H1 (cell line): ENCODE measurements around the gene RPL36AL. TPM values are rescaled to one million over a fixed set of nuclear protein-coding genes. Genes with fewer than 3 reads are reported as not detected.

Experiments used
- CTCF ChIA-PET: fragments of 300-600 bp; sonication (Branson Sonifier 250); formaldehyde crosslinking; loops from one replicate; lab custom pipeline; 2021; ENCODE audit not compliant: partially characterized antibody; lab: Charles Lee
- POLR2A ChIA-PET: fragments of 300-600 bp; sonication (Branson Sonifier 250); formaldehyde crosslinking; loops from one replicate; lab custom pipeline; 2021; ENCODE audit warnings: inconsistent platforms; ENCODE audit not compliant: partially characterized antibody; lab: Charles Lee
- DNase-seq, 2 experiments: peaks; one replicate each; pipeline versions ENCODE4 v3.0.0 to v3.0.0-alpha.2; 2010 to 2022; ENCODE audit warnings: low spot score in 2 of 2, low read depth in 1 of 2, mixed read lengths in 1 of 2
- FAIRE-seq: peaks from 2 replicates; lab custom pipeline; 2011; peaks lifted over from hg19 to GRCh38; lab: Jason Lieb, UNC
- H2AFZ ChIP-seq: 2 replicates; pipeline ENCODE4 v1.8.1; 2012; ENCODE audit warnings: low read length, inconsistent platforms
- H2AK5ac ChIP-seq: 2 replicates; pipeline ENCODE4 v1.6.1; 2013; ENCODE audit warnings: low read depth, low read length
- H2BK120ac ChIP-seq: replicated peaks from 2 replicates; pipeline ENCODE3; 2013; ENCODE audit warnings: low read depth, low read length, inconsistent platforms
- H2BK12ac ChIP-seq: 2 replicates; pipeline ENCODE4 v1.6.1; 2013; ENCODE audit warnings: low read depth, low read length
- H2BK15ac ChIP-seq: 2 replicates; pipeline ENCODE4 v1.6.1; 2013; ENCODE audit warnings: low read length
- H2BK20ac ChIP-seq: 2 replicates; pipeline ENCODE4 v1.6.1; 2013; ENCODE audit warnings: low read length
- H2BK5ac ChIP-seq: 2 replicates; pipeline ENCODE4 v1.6.1; 2013; ENCODE audit warnings: low read depth, low read length
- H3K14ac ChIP-seq: 2 replicates; pipeline ENCODE4 v1.6.1; 2013; ENCODE audit warnings: inconsistent platforms; ENCODE audit not compliant: insufficient read length
- H3K18ac ChIP-seq: 2 replicates; pipeline ENCODE4 v1.6.1; 2013; ENCODE audit warnings: low read length; ENCODE audit errors: extremely low read depth
- H3K23ac ChIP-seq: 2 replicates; pipeline ENCODE4 v1.6.1; 2013; ENCODE audit warnings: inconsistent platforms; ENCODE audit not compliant: insufficient read length
- H3K23me2 ChIP-seq: 2 replicates; pipeline ENCODE4 v1.6.1; 2013; ENCODE audit warnings: low read depth, low read length
- H3K27ac ChIP-seq: 2 replicates; pipeline ENCODE4 v1.6.1; 2011; ENCODE audit warnings: low read depth, low read length, inconsistent platforms
- H3K27me3 ChIP-seq, 4 experiments: replicated peaks in 1 of 4; 1 replicate in 1 of 4; 2 replicates in 3 of 4; pipeline versions ENCODE4 v1.6.1 to v1.8.1; 2011 to 2013; ENCODE audit warnings: low read length in 3 of 4, mild to moderate bottlenecking in 3 of 4, inconsistent platforms in 2 of 4, mixed read lengths in 2 of 4, moderate library complexity in 1 of 4; ENCODE audit not compliant: control insufficient read depth in 3 of 4, insufficient read depth in 3 of 4; ENCODE audit errors: extremely low read depth in 1 of 4
- H3K36me3 ChIP-seq, 4 experiments: 2 replicates each; pipeline versions ENCODE4 v1.6.1 to v1.8.1; 2011 to 2013; ENCODE audit warnings: mild to moderate bottlenecking in 4 of 4, low read length in 3 of 4, moderate library complexity in 2 of 4, control low read depth in 1 of 4, inconsistent platforms in 1 of 4; ENCODE audit not compliant: insufficient read depth in 4 of 4, control insufficient read depth in 2 of 4
- H3K4ac ChIP-seq: replicated peaks from 2 replicates; pipeline ENCODE3; 2013; ENCODE audit warnings: low read length, low read depth, mixed read lengths, inconsistent platforms; ENCODE audit not compliant: insufficient read length
- H3K4me1 ChIP-seq, 4 experiments: replicated peaks in 1 of 4; 1 replicate in 1 of 4; 2 replicates in 3 of 4; pipeline versions ENCODE4 v1.6.1 to v1.8.1; 2011 to 2013; ENCODE audit warnings: low read length in 3 of 4, inconsistent platforms in 2 of 4, mixed read lengths in 1 of 4; ENCODE audit not compliant: insufficient read depth in 4 of 4, control insufficient read depth in 3 of 4
- H3K4me2 ChIP-seq, 2 experiments: 2 replicates each; pipeline versions ENCODE4 v1.6.1 to v1.8.1; 2011 to 2013; ENCODE audit warnings: low read depth in 2 of 2, low read length in 2 of 2, control low read depth in 1 of 2, inconsistent platforms in 1 of 2, mild to moderate bottlenecking in 1 of 2; ENCODE audit not compliant: insufficient read depth in 1 of 2
- H3K4me3 ChIP-seq, 4 experiments: fragments of 200-600, 300-600 bp in 1 of 4; sonication (generic), shearing (Covaris generic), sonication (Bioruptor Twin) in 1 of 4; 2 replicates each; pipeline versions ENCODE4 v1.5.1 to v1.8.1; 2011 to 2016; ENCODE audit warnings: low read length in 4 of 4, low read depth in 3 of 4, control low read depth in 2 of 4, inconsistent platforms in 2 of 4, mild to moderate bottlenecking in 2 of 4, mixed read lengths in 1 of 4, moderate library complexity in 1 of 4; ENCODE audit not compliant: insufficient read depth in 2 of 4; ENCODE audit errors: extremely low read depth in 1 of 4
- H3K56ac ChIP-seq: replicated peaks from 2 replicates; pipeline ENCODE3; 2013; ENCODE audit warnings: low read depth, mild to moderate bottlenecking, mixed read lengths, low read length, inconsistent platforms; ENCODE audit not compliant: insufficient read length
- H3K79me1 ChIP-seq: 2 replicates; pipeline ENCODE4 v1.6.1; 2013; ENCODE audit warnings: low read depth, low read length, control low read depth
- H3K79me2 ChIP-seq, 2 experiments: 2 replicates each; pipeline versions ENCODE4 v1.6.1 to v1.8.1; 2012 to 2013; ENCODE audit warnings: low read length in 2 of 2, mild to moderate bottlenecking in 2 of 2, inconsistent platforms in 1 of 2; ENCODE audit not compliant: insufficient read depth in 2 of 2, control insufficient read depth in 1 of 2
- H3K9ac ChIP-seq, 4 experiments: replicated peaks in 1 of 4; 1 replicate in 1 of 4; 2 replicates in 3 of 4; pipeline versions ENCODE4 v1.6.1 to v1.8.1; 2011 to 2013; ENCODE audit warnings: low read depth in 3 of 4, low read length in 3 of 4, control low read depth in 2 of 4, mild to moderate bottlenecking in 2 of 4, moderate library complexity in 2 of 4, inconsistent platforms in 1 of 4; ENCODE audit errors: extremely low read depth in 1 of 4
- H3K9me3 ChIP-seq, 2 experiments: 2 replicates each; pipeline versions ENCODE4 v1.6.1 to v1.8.1; 2012 to 2013; ENCODE audit warnings: mild to moderate bottlenecking in 2 of 2, moderate library complexity in 2 of 2, control low read depth in 1 of 2, inconsistent platforms in 1 of 2, low read depth in 1 of 2, low read length in 1 of 2, mixed read lengths in 1 of 2; ENCODE audit not compliant: insufficient read depth in 2 of 2
- H4K20me1 ChIP-seq, 2 experiments: replicated peaks in 1 of 2; 2 replicates each; pipeline versions ENCODE3 to v1.8.1; 2011 to 2013; ENCODE audit warnings: inconsistent platforms in 2 of 2, low read length in 2 of 2, mild to moderate bottlenecking in 1 of 2; ENCODE audit not compliant: insufficient read depth in 2 of 2, control insufficient read depth in 1 of 2
- H4K5ac ChIP-seq: 2 replicates; pipeline ENCODE4 v1.6.1; 2013; ENCODE audit warnings: low read length, low read depth, mixed read lengths, inconsistent platforms; ENCODE audit not compliant: insufficient read length
- H4K8ac ChIP-seq: 2 replicates; pipeline ENCODE4 v1.8.0; 2013; ENCODE audit warnings: mild to moderate bottlenecking, moderate library complexity, low read length, inconsistent platforms; ENCODE audit not compliant: insufficient read depth; ENCODE audit errors: extremely low read depth
- H4K91ac ChIP-seq: replicated peaks from 2 replicates; pipeline ENCODE3; 2013; ENCODE audit warnings: low read length, mixed read lengths, inconsistent platforms; ENCODE audit not compliant: insufficient read length
- JUND ChIP-seq: IDR thresholded peaks from 2 replicates; pipeline ENCODE4 v1.6.1; 2011; ENCODE audit warnings: mild to moderate bottlenecking, improper control_type of control experiment, low read length
- WGBS, 2 experiments: shearing (Covaris generic) in 1 of 2; methylation state at CpG; one replicate each; pipeline versions ENCODE4 v1.1.6 to v1.1.7; 2013 to 2015; ENCODE audit warnings: low lambda C conversion rate in 2 of 2, mixed read lengths in 2 of 2, inconsistent platforms in 1 of 2, low coverage in 1 of 2, missing lambda C conversion rate in 1 of 2; ENCODE audit not compliant: insufficient replicate concordance in 2 of 2, insufficient coverage in 1 of 2, insufficient read length in 1 of 2; ENCODE audit errors: extremely low coverage in 1 of 2, missing lambda C conversion rate in 1 of 2; 5-methylcytosine and 5-hydroxymethylcytosine counted together
- polyA plus RNA-seq, 7 experiments: library from polyadenylated mRNA; depleted of rRNA in 3 of 7; stranded (reverse) in 5 of 7; unstranded in 2 of 7; fragments of >200 nt in 5 of 7; fragments of 200-250 nt in 2 of 7; gene quantifications; 1 replicate in 5 of 7; 2 replicates in 1 of 7; 4 replicates in 1 of 7; pipeline versions ENCODE4 v1.2.1 to v1.2.3, GENCODE V29; 2011 to 2013; ENCODE audit warnings: missing spikeins in 2 of 7, mixed read lengths in 2 of 7
- total RNA-seq: library from RNA; stranded (reverse); fragmentation: NEBNext Ultra II Directional; extraction: Animal tissue kit (Norgen Biotek cat#: 25700); gene quantifications from 2 replicates; pipeline ENCODE4 v1.2.1, GENCODE V29; 2021

Gene RPL36AL
- total and polyA plus RNA-seq, 2 of the 8 experiments (the other 6 are each of a cell fraction or from before 2014, with no cell fraction given) = 138 to 230 TPM

- Histone ChIP-seq H3K56ac (no peak overlapping the region), H3K9me3 (no peaks in the 10 kb centered on the region), H3K4ac (no peak overlapping the region), H3K27me3 (no peaks in the 10 kb centered on the region), H3K18ac (no peak overlapping the region), H4K91ac (no peak overlapping the region), H3K9ac (no peak overlapping the region), H4K5ac (no peak overlapping the region), H3K14ac (no peak overlapping the region), H3K36me3 (peaks cover 0 to 16% (median under 1%) of the 10 kb centered on the region in 4 experiments; a peak in 1 of 8 replicates), H2BK12ac (no peak overlapping the region), H4K20me1 (peaks cover 4 to 14% of the 10 kb centered on the region in 2 experiments), H4K8ac (no peak overlapping the region), H2BK15ac (no peak overlapping the region), H3K4me3 (no peak overlapping the region), H2BK120ac (no peak overlapping the region), H3K27ac (no peak overlapping the region), H3K79me1 (0 out of 2 replicates have a peak, but pooled peaks cover 6% of the 10 kb centered on the region), H3K4me1 (no peaks in the 10 kb centered on the region), H3K79me2 (peaks cover 0 to 67% of the 10 kb centered on the region in 2 experiments; a peak in 3 of 4 replicates), H3K4me2 (no peak overlapping the region), H2AFZ (no peak overlapping the region), H2BK5ac (no peak overlapping the region), H2BK20ac (no peak overlapping the region), H3K23me2 (peaks cover 10% of the 10 kb centered on the region; the same call in 1 of the 2 replicates), H3K23ac (no peak overlapping the region), H2AK5ac (no peak overlapping the region)
- FAIRE-seq (no peak), DNase-seq (no peak)
- ChIA-PET POLR2A (interaction anchor here (0.6 to 1.5 kb wide), 3 partner anchors 13 to 276 kb away, joined by 3 to 7 read pairs (median 5); partner anchors contain the start of gene POLE2), CTCF (interaction anchor here (1.1 to 1.5 kb wide), 2 partner anchors 40 to 468 kb away, joined by 3 read pairs; no protein-coding TSS in a partner anchor)
- 87% methylated on average over 1 of the region's 1 CpG; no CpG with 5 or more reads in 1 of the 2 experiments for WGBS, 2 experiments
- no peak for TF ChIP-seq JUND
Measured at GRCh38 chr14:49636866-49637265, 16.4 kb upstream of the RPL36AL start.
